Ovary (tissue), 3 donors: ENCODE data around the gene SULF2.

ENCODE experiments used
- EP300 ChIP-seq: sonication (generic); formaldehyde crosslinking; IDR thresholded peaks from one replicate; pipeline ENCODE4 v1.6.1; 2017; ENCODE audit warnings: antibody characterized with exemption
- POLR2A ChIP-seq: fragments of 450-650 bp; IDR thresholded peaks from one replicate; pipeline ENCODE4 v1.6.1; 2017; ENCODE audit warnings: antibody characterized with exemption, mild to moderate bottlenecking, moderate library complexity
- TF ChIP-seq, protein P1 (sequence below), 3 donors: fragments of 450-650 bp in 2 of 3; fragments of 200-600 bp in 1 of 3; IDR thresholded peaks; one replicate each; pipeline versions ENCODE4 v1.5.1 to v1.8.0; 2016 to 2022; ENCODE audit warnings: antibody characterized with exemption in 3 of 3, mild to moderate bottlenecking in 1 of 3
- donor health status: DM: no; HTN: no; CAD: no.

DNA sequence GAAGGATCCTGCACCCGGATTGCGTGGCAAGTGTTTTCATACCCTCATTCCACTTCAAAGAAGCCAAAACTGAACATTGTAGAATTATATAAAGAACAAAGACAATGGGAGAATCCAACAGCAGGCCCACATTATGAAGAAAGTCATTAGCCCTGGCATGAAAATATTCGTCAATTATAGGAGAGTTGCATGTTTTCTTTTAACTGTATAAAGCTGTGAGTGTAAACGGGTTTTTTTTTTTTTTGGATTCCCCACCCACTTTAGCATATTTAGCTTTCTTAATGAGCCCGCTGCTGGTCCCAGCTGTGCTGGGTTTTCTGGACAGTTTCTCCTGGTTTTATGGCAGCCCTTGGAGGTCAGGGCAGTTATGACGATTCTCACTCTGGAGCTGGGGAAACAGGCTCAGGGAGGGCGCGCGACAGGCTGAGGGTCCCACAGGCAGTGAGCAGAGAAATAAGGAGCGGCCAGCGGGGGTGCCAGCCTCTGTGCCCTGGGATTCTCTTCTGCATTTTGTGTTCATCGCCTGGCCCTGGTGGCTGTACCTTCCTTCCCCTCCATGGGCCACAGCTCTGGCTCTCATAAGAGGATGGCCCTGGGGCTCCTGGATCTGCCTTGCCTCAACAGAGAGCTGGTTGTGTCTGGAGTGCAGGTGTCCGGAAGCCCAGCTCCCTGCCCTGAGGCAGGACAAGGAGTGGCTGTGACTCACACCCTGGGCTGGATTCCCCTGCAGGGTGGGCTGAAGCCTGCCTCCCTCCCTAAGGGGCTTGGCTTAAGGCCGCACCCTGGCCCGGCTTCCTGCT is 24.1 kb upstream of the SULF2 start:
- no peak for TF ChIP-seq POLR2A
- TF ChIP-seq, protein P1, sequence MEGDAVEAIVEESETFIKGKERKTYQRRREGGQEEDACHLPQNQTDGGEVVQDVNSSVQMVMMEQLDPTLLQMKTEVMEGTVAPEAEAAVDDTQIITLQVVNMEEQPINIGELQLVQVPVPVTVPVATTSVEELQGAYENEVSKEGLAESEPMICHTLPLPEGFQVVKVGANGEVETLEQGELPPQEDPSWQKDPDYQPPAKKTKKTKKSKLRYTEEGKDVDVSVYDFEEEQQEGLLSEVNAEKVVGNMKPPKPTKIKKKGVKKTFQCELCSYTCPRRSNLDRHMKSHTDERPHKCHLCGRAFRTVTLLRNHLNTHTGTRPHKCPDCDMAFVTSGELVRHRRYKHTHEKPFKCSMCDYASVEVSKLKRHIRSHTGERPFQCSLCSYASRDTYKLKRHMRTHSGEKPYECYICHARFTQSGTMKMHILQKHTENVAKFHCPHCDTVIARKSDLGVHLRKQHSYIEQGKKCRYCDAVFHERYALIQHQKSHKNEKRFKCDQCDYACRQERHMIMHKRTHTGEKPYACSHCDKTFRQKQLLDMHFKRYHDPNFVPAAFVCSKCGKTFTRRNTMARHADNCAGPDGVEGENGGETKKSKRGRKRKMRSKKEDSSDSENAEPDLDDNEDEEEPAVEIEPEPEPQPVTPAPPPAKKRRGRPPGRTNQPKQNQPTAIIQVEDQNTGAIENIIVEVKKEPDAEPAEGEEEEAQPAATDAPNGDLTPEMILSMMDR (IDR thresholded peaks at IDR 0.05): no peak
- no peak for TF ChIP-seq EP300
